Lung (tissue), 12 donors: ENCODE measurements around the gene SPP1. TPM values are rescaled to one million over a fixed set of nuclear protein-coding genes. Genes with fewer than 3 reads are reported as not detected.

Experiments used
- ATAC-seq: fragments of 200-7000 bp; cut with Tn5 transposase; one replicate; pipeline ENCODE4 v1.9.1; 2020; ENCODE audit warnings: moderate number of reproducible peaks; ENCODE audit not compliant: insufficient read depth, low FRiP score
- DNase-seq, 3 donors: peaks; one replicate each; pipeline ENCODE4 v3.0.0-alpha.2; 2013 to 2017
- H3K27ac ChIP-seq, 2 donors: one replicate each; pipeline ENCODE4 v1.5.1; 2013; ENCODE audit warnings: mild to moderate bottlenecking in 2 of 2, moderate library complexity in 2 of 2, control low read depth in 1 of 2, inconsistent platforms in 1 of 2, low read depth in 1 of 2, low read length in 1 of 2
- H3K27me3 ChIP-seq, 3 donors: one replicate each; pipeline ENCODE4 v1.5.1; 2013; ENCODE audit warnings: low read length in 2 of 3; ENCODE audit not compliant: control insufficient read depth in 3 of 3, insufficient read depth in 3 of 3
- H3K36me3 ChIP-seq, 4 donors: one replicate each; pipeline ENCODE4 v1.5.1; 2013; ENCODE audit warnings: low read length in 4 of 4, mild to moderate bottlenecking in 1 of 4, moderate library complexity in 1 of 4; ENCODE audit not compliant: control insufficient read depth in 4 of 4, insufficient read depth in 4 of 4
- H3K4me1 ChIP-seq, 5 donors: one replicate each; pipeline ENCODE4 v1.5.1; 2013; ENCODE audit warnings: low read length in 5 of 5, mild to moderate bottlenecking in 2 of 5, moderate library complexity in 1 of 5; ENCODE audit not compliant: control insufficient read depth in 5 of 5, insufficient read depth in 5 of 5
- H3K4me3 ChIP-seq: one replicate; pipeline ENCODE4 v1.5.1; 2013; ENCODE audit warnings: mild to moderate bottlenecking, control low read depth, moderate library complexity
- H3K9ac ChIP-seq, 2 donors: one replicate each; pipeline ENCODE4 v1.5.1; 2013; ENCODE audit warnings: low read length in 2 of 2, control low read depth in 1 of 2; ENCODE audit not compliant: insufficient read depth in 1 of 2
- H3K9me3 ChIP-seq, 4 donors: one replicate each; pipeline ENCODE4 v1.5.1; 2013; ENCODE audit warnings: low read length in 3 of 4, mild to moderate bottlenecking in 1 of 4, moderate library complexity in 1 of 4; ENCODE audit not compliant: control insufficient read depth in 4 of 4, insufficient read depth in 3 of 4
- WGBS, 2 donors: extraction: QIAGEN DNeasy Blood & Tissue Kit; methylation state at CpG; one replicate each; pipeline ENCODE4 v1.1.7; 2013; 5-methylcytosine and 5-hydroxymethylcytosine counted together
- polyA plus RNA-seq, 2 donors: library from polyadenylated mRNA; stranded (reverse); fragments of 200-250 nt; gene quantifications; one replicate each; pipeline ENCODE4 v1.2.1, GENCODE V29; 2013
- total RNA-seq, 2 donors: library from RNA; depleted of rRNA in 1 of 2; stranded (reverse); fragments of >200 nt in 1 of 2; gene quantifications; one replicate each; pipeline ENCODE4 v1.2.1, GENCODE V29; 2014 to 2021
- TF ChIP-seq, protein P1 (sequence below): IDR thresholded peaks from 2 replicates; pipeline ENCODE4 v1.5.1; 2012; ENCODE audit warnings: mild to moderate bottlenecking; ENCODE audit errors: control extremely low read depth, extremely low read depth
- donor health status: control.
- donor health status: control.
- donor health status: Bipolar disorder and iron deficiency.
- donor health status: healthy.
- donor health status: DM: yes; HTN: yes; CAD: no.

Gene SPP1
- total and polyA plus RNA-seq, 4 donors: 5.4 to 433 (median 112) TPM

DNA sequence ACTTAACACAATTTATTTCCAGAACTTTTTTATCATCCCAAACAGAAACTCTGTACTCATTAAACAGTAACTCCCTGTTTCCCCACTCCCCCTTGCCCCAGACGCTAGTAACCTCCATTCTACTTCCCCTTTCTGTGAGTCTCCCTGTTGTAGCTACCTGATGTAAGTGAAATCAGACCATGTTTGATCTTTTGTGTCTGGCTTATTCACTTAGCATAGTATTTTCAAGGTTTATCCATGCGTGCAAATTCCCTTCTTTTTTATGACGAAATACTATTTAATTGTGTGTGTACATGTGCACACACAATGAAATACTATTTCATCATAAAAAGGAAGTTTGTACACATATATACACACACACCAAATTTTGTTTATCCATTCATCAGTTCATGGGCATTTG, 37.1 kb downstream of the SPP1 start:
- 25 to 66% methylated on average over 3 of the region's 3 CpGs for WGBS, 2 donors
- ATAC-seq (no peak), DNase-seq (no peak)
- Histone ChIP-seq H3K36me3 (no peaks in the 10 kb centered on the region), H3K4me1 (peaks cover 0 to 21% (median 15%) of the 10 kb centered on the region in 5 donors), H3K9ac (no peak overlapping the region), H3K27ac (no peak overlapping the region), H3K4me3 (no peak overlapping the region), H3K9me3 (no peaks in the 10 kb centered on the region), H3K27me3 (no peaks in the 10 kb centered on the region)
- TF ChIP-seq, protein P1, sequence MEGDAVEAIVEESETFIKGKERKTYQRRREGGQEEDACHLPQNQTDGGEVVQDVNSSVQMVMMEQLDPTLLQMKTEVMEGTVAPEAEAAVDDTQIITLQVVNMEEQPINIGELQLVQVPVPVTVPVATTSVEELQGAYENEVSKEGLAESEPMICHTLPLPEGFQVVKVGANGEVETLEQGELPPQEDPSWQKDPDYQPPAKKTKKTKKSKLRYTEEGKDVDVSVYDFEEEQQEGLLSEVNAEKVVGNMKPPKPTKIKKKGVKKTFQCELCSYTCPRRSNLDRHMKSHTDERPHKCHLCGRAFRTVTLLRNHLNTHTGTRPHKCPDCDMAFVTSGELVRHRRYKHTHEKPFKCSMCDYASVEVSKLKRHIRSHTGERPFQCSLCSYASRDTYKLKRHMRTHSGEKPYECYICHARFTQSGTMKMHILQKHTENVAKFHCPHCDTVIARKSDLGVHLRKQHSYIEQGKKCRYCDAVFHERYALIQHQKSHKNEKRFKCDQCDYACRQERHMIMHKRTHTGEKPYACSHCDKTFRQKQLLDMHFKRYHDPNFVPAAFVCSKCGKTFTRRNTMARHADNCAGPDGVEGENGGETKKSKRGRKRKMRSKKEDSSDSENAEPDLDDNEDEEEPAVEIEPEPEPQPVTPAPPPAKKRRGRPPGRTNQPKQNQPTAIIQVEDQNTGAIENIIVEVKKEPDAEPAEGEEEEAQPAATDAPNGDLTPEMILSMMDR: no peak

DNA sequence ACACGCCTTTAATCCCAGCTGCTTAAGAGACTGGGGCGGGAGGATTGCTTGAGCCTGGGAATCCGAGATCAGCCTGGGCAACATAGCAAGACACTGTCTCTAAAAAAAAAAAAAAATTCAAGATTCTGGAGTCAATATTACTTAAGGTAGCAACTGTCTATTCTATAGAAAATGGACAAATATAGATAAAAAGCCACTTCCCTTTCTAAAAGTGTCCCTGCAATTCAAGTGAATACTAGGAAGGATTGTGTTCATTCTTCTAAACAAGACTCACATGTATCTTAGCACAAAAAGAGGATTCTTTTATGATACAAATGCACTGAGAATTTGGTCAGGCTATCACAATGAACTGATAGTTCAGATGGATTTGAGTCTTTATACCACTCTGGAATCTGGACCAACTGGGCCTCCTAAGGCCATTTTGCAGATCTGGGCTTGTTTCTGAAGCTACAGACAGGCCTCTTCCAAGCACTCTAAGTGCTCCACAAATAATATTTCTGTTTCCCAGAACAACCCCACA, 38.9 kb downstream of the SPP1 start:
- Histone ChIP-seq H3K9me3 (no peaks in the 10 kb centered on the region), H3K4me3 (no peak overlapping the region), H3K9ac (no peak overlapping the region), H3K27ac (no peak overlapping the region), H3K27me3 (no peaks in the 10 kb centered on the region), H3K36me3 (no peaks in the 10 kb centered on the region), H3K4me1 (peaks cover 5 to 26% (median 15%) of the 10 kb centered on the region in 5 donors)
- WGBS, 2 donors: 89 to 93% methylated on average over 3 of the region's 3 CpGs
- TF ChIP-seq, protein P1: no peak
- no peak for DNase-seq
- no peak for ATAC-seq

DNA sequence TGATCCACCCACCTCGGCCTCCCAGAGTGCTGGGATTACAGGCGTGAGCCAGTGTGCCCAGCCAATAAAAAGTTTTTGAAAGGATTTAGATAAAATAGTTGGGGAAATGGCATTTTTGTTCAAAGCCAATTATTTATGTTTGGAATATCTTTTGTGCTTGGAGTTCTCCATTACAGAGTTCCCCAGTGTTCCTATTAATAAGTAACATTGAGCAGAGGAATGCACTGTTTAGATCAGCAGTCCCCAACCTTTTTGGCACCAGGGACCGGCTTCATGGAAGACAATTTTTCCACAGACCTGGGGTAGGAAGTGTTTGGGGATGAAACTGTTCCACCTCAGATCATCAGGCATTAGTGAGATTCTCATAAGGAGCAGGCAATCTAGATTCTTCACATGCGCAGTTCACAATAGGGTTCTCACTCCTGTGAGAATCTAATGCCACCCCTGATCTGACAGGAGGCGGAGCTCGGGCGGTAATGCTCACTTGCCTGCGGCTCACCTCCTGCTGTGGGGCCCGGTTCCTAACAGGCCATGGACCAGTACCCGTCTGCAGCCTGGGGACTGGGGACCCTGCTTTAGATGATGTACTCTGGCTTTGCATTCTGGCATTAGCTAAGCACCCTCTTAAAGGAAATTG, 40.3 kb downstream of the SPP1 start:
- H3K9ac ChIP-seq: no peak overlapping the region
- no peak for ATAC-seq
- TF ChIP-seq, protein P1: no peak
- H3K4me3 ChIP-seq: no peak overlapping the region
- 93 to 95% methylated on average over 10 of the region's 10 CpGs for WGBS, 2 donors
- DNase-seq: no peak
- no peaks in the 10 kb centered on the region for H3K27me3 ChIP-seq
- H3K9me3 ChIP-seq: no peaks in the 10 kb centered on the region
- peaks cover 5 to 20% (median 8%) of the 10 kb centered on the region in 5 donors for H3K4me1 ChIP-seq
- no peak overlapping the region for H3K27ac ChIP-seq
- peaks cover 0 to 7% (median 4%) of the 10 kb centered on the region in 4 donors for H3K36me3 ChIP-seq
